SK-N-SH treated with all-trans-retinoic acid at 6 μM for 48 hours (cell line): ENCODE data around the gene MX2.

Experiments
- ATAC-seq: fragments of 200-7000 bp; cut with Tn5 transposase; 3 replicates; pipeline ENCODE4 v1.9.1; 2020; ENCODE audit warnings: mild to moderate bottlenecking, moderate library complexity
- ARNTL ChIP-seq: fragments of 450-650 bp; formaldehyde crosslinking; IDR thresholded peaks from 2 replicates; pipeline ENCODE4 v1.5.0; 2020; ENCODE audit warnings: low read depth, mild to moderate bottlenecking, moderate library complexity, borderline replicate concordance
- BACH2 ChIP-seq: fragments of 250-450 bp; sonication (Bioruptor Pico); IDR thresholded peaks from 2 replicates; pipeline ENCODE4 v1.9.0; 2021; ENCODE audit warnings: mild to moderate bottlenecking, borderline replicate concordance
- CREB5 ChIP-seq: fragments of 250-450 bp; sonication (Bioruptor Pico); IDR thresholded peaks from 2 replicates; pipeline ENCODE4 v1.5.1; 2020; ENCODE audit warnings: low read depth, mild to moderate bottlenecking, moderate library complexity
- CSDC2 ChIP-seq: fragments of 250-450 bp; sonication (Bioruptor Pico); IDR thresholded peaks from 2 replicates; pipeline ENCODE4 v1.5.0; 2020; ENCODE audit warnings: mild to moderate bottlenecking, moderate library complexity
- CSRNP3 ChIP-seq: fragments of 250-450 bp; sonication (Bioruptor Pico); IDR thresholded peaks from 2 replicates; pipeline ENCODE4 v1.5.1; 2021; ENCODE audit warnings: mild to moderate bottlenecking, moderate library complexity
- ESRRG ChIP-seq: fragments of 250-450 bp; sonication (Bioruptor Pico); IDR thresholded peaks from 2 replicates; pipeline ENCODE4 v1.6.1; 2021; ENCODE audit warnings: mild to moderate bottlenecking
- GLIS3 ChIP-seq: fragments of 250-450 bp; sonication (Bioruptor Pico); IDR thresholded peaks from 2 replicates; pipeline ENCODE4 v1.5.0; 2020; ENCODE audit warnings: mild to moderate bottlenecking, moderate library complexity
- ISL1 ChIP-seq: fragments of 250-450 bp; sonication (Bioruptor Pico); IDR thresholded peaks from 2 replicates; pipeline ENCODE4 v2.1.2; 2022; ENCODE audit warnings: mild to moderate bottlenecking, moderate library complexity
- OSR1 ChIP-seq: fragments of 250-450 bp; sonication (Bioruptor Pico); IDR thresholded peaks from 2 replicates; pipeline ENCODE4 v1.8.0; 2022; ENCODE audit warnings: moderate library complexity, mild to moderate bottlenecking, inconsistent platforms
- PATZ1 ChIP-seq: fragments of 250-450 bp; sonication (Bioruptor Pico); IDR thresholded peaks from 2 replicates; pipeline ENCODE4 v1.8.0; 2020; ENCODE audit warnings: mild to moderate bottlenecking, moderate library complexity, borderline replicate concordance
- PPARA ChIP-seq: fragments of 250-450 bp; sonication (Bioruptor Pico); IDR thresholded peaks from 2 replicates; pipeline ENCODE4 v1.5.0; 2020; ENCODE audit warnings: mild to moderate bottlenecking, borderline replicate concordance
- RARB ChIP-seq: fragments of 250-450 bp; sonication (Bioruptor Pico); IDR thresholded peaks from 2 replicates; pipeline ENCODE4 v1.8.0; 2021; ENCODE audit warnings: mild to moderate bottlenecking, moderate library complexity
- SNAI2 ChIP-seq: fragments of 250-450 bp; sonication (Bioruptor Pico); IDR thresholded peaks from 2 replicates; pipeline ENCODE4 v1.5.0; 2020; ENCODE audit warnings: mild to moderate bottlenecking, moderate library complexity
- TCF4 ChIP-seq: fragments of 250-450 bp; sonication (Bioruptor Pico); IDR thresholded peaks from 2 replicates; pipeline ENCODE4 v1.8.0; 2021; ENCODE audit warnings: mild to moderate bottlenecking, moderate library complexity, borderline replicate concordance
- TOX ChIP-seq: fragments of 250-450 bp; sonication (Bioruptor Pico); IDR thresholded peaks from 2 replicates; pipeline ENCODE4 v1.8.0; 2021; ENCODE audit warnings: mild to moderate bottlenecking, moderate library complexity, borderline replicate concordance
- TSHZ2 ChIP-seq: fragments of 250-450 bp; sonication (Bioruptor Pico); IDR thresholded peaks from 2 replicates; pipeline ENCODE4 v1.5.0; 2020; ENCODE audit warnings: mild to moderate bottlenecking, moderate library complexity
- ZC3H10 ChIP-seq: fragments of 250-450 bp; sonication (Bioruptor Pico); IDR thresholded peaks from 2 replicates; pipeline ENCODE4 v1.5.1; 2021; ENCODE audit warnings: mild to moderate bottlenecking, moderate library complexity
- ZFP3 ChIP-seq: fragments of 250-450 bp; sonication (Bioruptor Pico); IDR thresholded peaks from 2 replicates; pipeline ENCODE4 v1.5.0; 2020; ENCODE audit warnings: mild to moderate bottlenecking, moderate library complexity
- ZFP30 ChIP-seq: fragments of 450-650 bp; formaldehyde crosslinking; IDR thresholded peaks from 2 replicates; pipeline ENCODE4 v1.5.0; 2022; ENCODE audit warnings: mild to moderate bottlenecking, moderate library complexity
- ZNF70 ChIP-seq: fragments of 450-650 bp; formaldehyde crosslinking; IDR thresholded peaks from 2 replicates; pipeline ENCODE4 v1.5.0; 2020; ENCODE audit warnings: mild to moderate bottlenecking, moderate library complexity
- ZNF8 ChIP-seq: fragments of 450-650 bp; formaldehyde crosslinking; IDR thresholded peaks from 2 replicates; pipeline ENCODE4 v1.5.0; 2020; ENCODE audit warnings: mild to moderate bottlenecking, moderate library complexity

MX2 gene

GRCh38 chr21:41446586-41446985 lies 84.8 kb downstream of the MX2 start:
- ATAC-seq = no peak
- no peak for TF ChIP-seq ZFP3 (CRISPR knock-in tag)
- no peak for TF ChIP-seq ZNF70 (CRISPR knock-in tag)
- no peak for TF ChIP-seq ESRRG (CRISPR knock-in tag)
- TF ChIP-seq ARNTL = no peak
- no peak for TF ChIP-seq TOX (CRISPR knock-in tag)
- TF ChIP-seq PPARA (CRISPR knock-in tag) = no peak
- TF ChIP-seq SNAI2 (CRISPR knock-in tag) = no peak
- no peak for TF ChIP-seq TCF4 (CRISPR knock-in tag)
- no peak for TF ChIP-seq ZC3H10
- no peak for TF ChIP-seq CREB5 (CRISPR knock-in tag)
- TF ChIP-seq BACH2 (CRISPR knock-in tag) = no peak
- TF ChIP-seq PATZ1 = no peak
- TF ChIP-seq OSR1 (CRISPR knock-in tag) = no peak
- TF ChIP-seq TSHZ2 (CRISPR knock-in tag) = no peak
- TF ChIP-seq GLIS3 (CRISPR knock-in tag) = no peak
- no peak for TF ChIP-seq ZFP30 (CRISPR knock-in tag)
- no peak for TF ChIP-seq CSRNP3 (CRISPR knock-in tag)
- no peak for TF ChIP-seq CSDC2
- no peak for TF ChIP-seq RARB (CRISPR knock-in tag)

- ATAC-seq = no peak
- TF ChIP-seq ARNTL (no peak), TSHZ2 (CRISPR knock-in tag) (no peak), ZNF70 (CRISPR knock-in tag) (no peak), SNAI2 (CRISPR knock-in tag) (no peak)
Observed at GRCh38 chr21:41447356-41447755, 85.5 kb downstream of the MX2 start.

GRCh38 chr21:41449613-41450012 lies 87.8 kb downstream of the MX2 start:
- ATAC-seq = no peak
- no peak for TF ChIP-seq TCF4 (CRISPR knock-in tag)
- TF ChIP-seq TSHZ2 (CRISPR knock-in tag) = no peak
- TF ChIP-seq RARB (CRISPR knock-in tag) = no peak
- TF ChIP-seq ZNF8 = no peak
- TF ChIP-seq CSRNP3 (CRISPR knock-in tag) = no peak
- TF ChIP-seq GLIS3 (CRISPR knock-in tag) = no peak
- no peak for TF ChIP-seq ZNF70 (CRISPR knock-in tag)
- no peak for TF ChIP-seq ZFP3 (CRISPR knock-in tag)
- no peak for TF ChIP-seq TOX (CRISPR knock-in tag)
- no peak for TF ChIP-seq OSR1 (CRISPR knock-in tag)
- no peak for TF ChIP-seq ISL1 (CRISPR knock-in tag)
- TF ChIP-seq CREB5 (CRISPR knock-in tag) = no peak
- no peak for TF ChIP-seq ZFP30 (CRISPR knock-in tag)
